Upper lobe of left lung (tissue), 4 donors: ENCODE data around the gene PGM5.
"Not testable (repeated sequence)": the region's sequence is repeated elsewhere in the genome, so short reads cannot be mapped to it uniquely, and the experiment has no call there.

Experiments
- POLR2A ChIP-seq, 4 donors: fragments of 450-650 bp; IDR thresholded peaks; one replicate each; pipeline ENCODE4 v1.5.1; 2016 to 2017; ENCODE audit warnings: antibody characterized with exemption in 4 of 4, mild to moderate bottlenecking in 2 of 4
- POLR2AphosphoS5 ChIP-seq, 2 donors: sonication (generic); formaldehyde crosslinking; IDR thresholded peaks; one replicate each; pipeline ENCODE4 v1.5.1; 2017; ENCODE audit warnings: antibody characterized with exemption in 2 of 2
- TF ChIP-seq, protein P1 (sequence below), 6 experiments: fragments of 450-650 bp in 4 of 6; fragments of 200-600 bp in 2 of 6; sonication (generic) in 2 of 6; IDR thresholded peaks; one replicate each; pipeline ENCODE4 v1.5.1; 2016 to 2019; ENCODE audit warnings: antibody characterized with exemption in 6 of 6

- TF ChIP-seq, protein P1, sequence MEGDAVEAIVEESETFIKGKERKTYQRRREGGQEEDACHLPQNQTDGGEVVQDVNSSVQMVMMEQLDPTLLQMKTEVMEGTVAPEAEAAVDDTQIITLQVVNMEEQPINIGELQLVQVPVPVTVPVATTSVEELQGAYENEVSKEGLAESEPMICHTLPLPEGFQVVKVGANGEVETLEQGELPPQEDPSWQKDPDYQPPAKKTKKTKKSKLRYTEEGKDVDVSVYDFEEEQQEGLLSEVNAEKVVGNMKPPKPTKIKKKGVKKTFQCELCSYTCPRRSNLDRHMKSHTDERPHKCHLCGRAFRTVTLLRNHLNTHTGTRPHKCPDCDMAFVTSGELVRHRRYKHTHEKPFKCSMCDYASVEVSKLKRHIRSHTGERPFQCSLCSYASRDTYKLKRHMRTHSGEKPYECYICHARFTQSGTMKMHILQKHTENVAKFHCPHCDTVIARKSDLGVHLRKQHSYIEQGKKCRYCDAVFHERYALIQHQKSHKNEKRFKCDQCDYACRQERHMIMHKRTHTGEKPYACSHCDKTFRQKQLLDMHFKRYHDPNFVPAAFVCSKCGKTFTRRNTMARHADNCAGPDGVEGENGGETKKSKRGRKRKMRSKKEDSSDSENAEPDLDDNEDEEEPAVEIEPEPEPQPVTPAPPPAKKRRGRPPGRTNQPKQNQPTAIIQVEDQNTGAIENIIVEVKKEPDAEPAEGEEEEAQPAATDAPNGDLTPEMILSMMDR (IDR thresholded peaks at IDR 0.05): not testable (repeated sequence)
- not testable (repeated sequence) for TF ChIP-seq POLR2AphosphoS5, POLR2A (IDR thresholded peaks at IDR 0.05)
These were observed 41.4 kb downstream of the PGM5 start for GRCh38 chr9:68397796-68398195.
